Stimulated activated CD4-positive, alpha-beta T cell treated with anti-CD3 and anti-CD28 coated beads, Interleukin-12 subunit alpha, Interleukin-12 subunit beta, amount 100 ng/mL, for 48 hours (primary cell): ENCODE data around the gene CSHL1.
"Not testable (repeated sequence)": the region's sequence is repeated elsewhere in the genome, so short reads cannot be mapped to it uniquely, and the experiment has no call there.

Source experiments
- DNase-seq, 3 donors: peaks; one replicate each; pipeline ENCODE4 v3.0.0-alpha.2; 2020; ENCODE audit warnings: low read depth in 2 of 3, low spot score in 1 of 3

The CSHL1 gene

GRCh38 chr17:63940584-63940983 lies 29.5 kb upstream of the CSHL1 start:
- DNase-seq = no peak

- DNase-seq = no peak
Observed at GRCh38 chr17:63939884-63940283, 28.8 kb upstream of the CSHL1 start.

GRCh38 chr17:63939401-63939800 lies 28.3 kb upstream of the CSHL1 start:
- DNase-seq = no peak

GRCh38 chr17:63937920-63938319 lies 26.9 kb upstream of the CSHL1 start:
- DNase-seq = no peak

- DNase-seq = no peak
Observed at GRCh38 chr17:63937319-63937718, 26.3 kb upstream of the CSHL1 start.

GRCh38 chr17:63934183-63935112 lies 23.4 kb upstream of the CSHL1 start:
- DNase-seq = no peak

- no peak for DNase-seq
Observed at GRCh38 chr17:63933598-63933997, 22.5 kb upstream of the CSHL1 start.

- DNase-seq = no peak
Observed at GRCh38 chr17:63932721-63933120, 21.7 kb upstream of the CSHL1 start.

- no peak for DNase-seq
Observed at GRCh38 chr17:63931981-63932561, 21.0 kb upstream of the CSHL1 start, which contains the start of gene CD79B. TSS of gene CD79B (minus strand) at chr17:63932331. CDS start at chr17:63932261, 70 bp downstream.

GRCh38 chr17:63930951-63931575 lies 20.0 kb upstream of the CSHL1 start:
- DNase-seq = peak in 1 of 3 donors; percentile 54

- DNase-seq = no peak
Observed at GRCh38 chr17:63929860-63930766, 19.1 kb upstream of the CSHL1 start.

GRCh38 chr17:63928966-63929695 lies 18.1 kb upstream of the CSHL1 start:
- DNase-seq = no peak

GRCh38 chr17:63928172-63928666 lies 17.2 kb upstream of the CSHL1 start:
- no peak for DNase-seq

GRCh38 chr17:63927464-63928171 lies 16.6 kb upstream of the CSHL1 start:
- no peak for DNase-seq

- DNase-seq = no peak
Observed at GRCh38 chr17:63926164-63926563, 15.1 kb upstream of the CSHL1 start.

GRCh38 chr17:63925615-63926014 lies 14.6 kb upstream of the CSHL1 start:
- DNase-seq = no peak

GRCh38 chr17:63922402-63922801 lies 11.3 kb upstream of the CSHL1 start:
- not testable (repeated sequence) for DNase-seq

GRCh38 chr17:63920779-63921178 lies 9.7 kb upstream of the CSHL1 start:
- not testable (repeated sequence) for DNase-seq

GRCh38 chr17:63920050-63920449 lies 9.0 kb upstream of the CSHL1 start:
- not testable (repeated sequence) for DNase-seq
